Right lobe of liver (tissue), 4 donors: ENCODE data around the gene ASB13.

Experiments
- CTCF ChIP-seq, 4 donors: fragments of 200-600 bp in 3 of 4; fragments of 450-650 bp in 1 of 4; IDR thresholded peaks; one replicate each; pipeline versions ENCODE4 v1.5.1 to v1.8.0; 2016 to 2022; ENCODE audit warnings: antibody characterized with exemption in 4 of 4, mild to moderate bottlenecking in 2 of 4
- POLR2A ChIP-seq: fragments of 450-650 bp; IDR thresholded peaks from one replicate; pipeline ENCODE4 v1.6.1; 2017; ENCODE audit warnings: antibody characterized with exemption, mild to moderate bottlenecking
- donor health status: DM: no; HTN: no; CAD: no.
- donor health status: DM: no; HTN: no; CAD: no.
- donor health status: DM: no; HTN: yes; CAD: no.

- TF ChIP-seq POLR2A (no peak), CTCF (IDR thresholded peaks at IDR 0.05) (no peak)
These were observed 15.0 kb downstream of the ASB13 start for GRCh38 chr10:5651388-5651764.
